GM19397 (cell line): ENCODE results near the gene ADAMTSL3.

Experiments
- ATAC-seq: cut with Tn5 transposase; IDR thresholded peaks from one replicate; pipeline ENCODE4 v1.9.1; 2021; ENCODE audit warnings: mild to moderate bottlenecking, moderate library complexity; ENCODE audit not compliant: unreplicated experiment

ADAMTSL3 gene

GRCh38 chr15:83866692-83867091, 212.8 kb downstream of the ADAMTSL3 start:
- ATAC-seq = no peak

- no peak for ATAC-seq
These were observed 215.4 kb downstream of the ADAMTSL3 start for GRCh38 chr15:83869341-83869740.

GRCh38 chr15:83871808-83872559, 218.1 kb downstream of the ADAMTSL3 start:
- ATAC-seq = no peak

- no peak for ATAC-seq
These were observed 220.0 kb downstream of the ADAMTSL3 start for GRCh38 chr15:83873966-83874365.

- ATAC-seq = no peak
These were observed 226.6 kb downstream of the ADAMTSL3 start for GRCh38 chr15:83880529-83880928.

GRCh38 chr15:83881156-83881555, 227.2 kb downstream of the ADAMTSL3 start:
- no peak for ATAC-seq

GRCh38 chr15:83886321-83886720, 232.4 kb downstream of the ADAMTSL3 start:
- no peak for ATAC-seq

- ATAC-seq = no peak
These were observed 233.5 kb downstream of the ADAMTSL3 start for GRCh38 chr15:83887404-83887803.

- ATAC-seq = no peak
These were observed 234.0 kb downstream of the ADAMTSL3 start for GRCh38 chr15:83887961-83888360.

- ATAC-seq = no peak
These were observed 236.1 kb downstream of the ADAMTSL3 start for GRCh38 chr15:83889995-83890394.

- no peak for ATAC-seq
These were observed 236.7 kb downstream of the ADAMTSL3 start for GRCh38 chr15:83890587-83890986.

- ATAC-seq = no peak
These were observed 238.6 kb downstream of the ADAMTSL3 start for GRCh38 chr15:83892498-83892897.

GRCh38 chr15:83893308-83893707, 239.4 kb downstream of the ADAMTSL3 start:
- ATAC-seq = no peak

- ATAC-seq = no peak
These were observed 243.1 kb downstream of the ADAMTSL3 start for GRCh38 chr15:83897037-83897436.

- no peak for ATAC-seq
These were observed 244.4 kb downstream of the ADAMTSL3 start for GRCh38 chr15:83898361-83898760.

GRCh38 chr15:83899670-83900069, 245.7 kb downstream of the ADAMTSL3 start:
- no peak for ATAC-seq

GRCh38 chr15:83904107-83905040, 250.5 kb downstream of the ADAMTSL3 start:
- no peak for ATAC-seq

- ATAC-seq = no peak
These were observed 251.8 kb downstream of the ADAMTSL3 start for GRCh38 chr15:83905556-83906273.

GRCh38 chr15:83911345-83911744, 257.4 kb downstream of the ADAMTSL3 start:
- ATAC-seq = no peak

- ATAC-seq = no peak
These were observed 258.4 kb downstream of the ADAMTSL3 start for GRCh38 chr15:83912343-83912742.

GRCh38 chr15:83913034-83913632, 259.2 kb downstream of the ADAMTSL3 start:
- ATAC-seq = no peak
